ENCODE data around the gene TTC7B. TPM values are rescaled to one million over a fixed set of nuclear protein-coding genes. Genes with fewer than 3 reads are reported as not detected.

The TTC7B gene
- polyA plus RNA-seq, 1 donor from 2014 or later = 19.9 TPM

DNA sequence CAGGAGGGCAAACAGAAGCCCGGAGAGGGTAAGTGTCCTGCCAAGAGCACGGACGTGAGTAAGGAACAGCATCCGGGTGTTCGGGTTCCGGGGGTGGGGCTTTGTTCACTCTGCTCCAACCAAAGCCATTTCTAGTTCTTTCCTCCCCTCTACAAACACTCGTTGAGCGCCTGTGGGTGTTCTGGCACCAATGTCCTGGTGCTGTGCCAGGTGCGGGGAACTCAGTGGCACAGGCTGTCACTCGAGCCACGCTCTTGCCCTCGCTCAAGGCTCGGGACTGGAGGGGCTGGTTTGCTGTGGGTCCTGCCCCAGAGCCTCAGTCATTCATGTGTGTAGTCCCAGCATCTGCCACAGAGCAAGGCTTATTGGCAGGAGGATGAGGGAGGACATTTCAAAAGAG, 261.9 kb downstream of the TTC7B start:
- Histone ChIP-seq H3K9ac (ENCODE audit: low read length) (no peak overlapping the region), H3K9me3 (ENCODE audit: low read length) (no peaks in the 10 kb centered on the region), H3K4me3 (ENCODE audit: low read length) (no peak overlapping the region), H3K27me3 (ENCODE audit: insufficient read depth, low read depth, low read length) (no peaks in the 10 kb centered on the region), H3K36me3 (ENCODE audit: insufficient read depth, low read length) (no peaks in the 10 kb centered on the region), H4K20me1 (ENCODE audit: insufficient read depth) (no peaks in the 10 kb centered on the region), H3K27ac (ENCODE audit: low read length) (no peak overlapping the region), H3K79me2 (replicated peaks; ENCODE audit: insufficient read depth, low read length) (no peaks in the 10 kb centered on the region), H3K9me2 (ENCODE audit: insufficient read depth, low read length) (no peaks in the 10 kb centered on the region), H3K4me2 (ENCODE audit: low read length) (no peak overlapping the region), H3F3A (ENCODE audit: insufficient read depth, low read length, poor library complexity, severe bottlenecking) (no peaks in the 10 kb centered on the region), H2AFZ (ENCODE audit: low read depth, low read length) (no peak overlapping the region)
- TF ChIP-seq, protein P1, sequence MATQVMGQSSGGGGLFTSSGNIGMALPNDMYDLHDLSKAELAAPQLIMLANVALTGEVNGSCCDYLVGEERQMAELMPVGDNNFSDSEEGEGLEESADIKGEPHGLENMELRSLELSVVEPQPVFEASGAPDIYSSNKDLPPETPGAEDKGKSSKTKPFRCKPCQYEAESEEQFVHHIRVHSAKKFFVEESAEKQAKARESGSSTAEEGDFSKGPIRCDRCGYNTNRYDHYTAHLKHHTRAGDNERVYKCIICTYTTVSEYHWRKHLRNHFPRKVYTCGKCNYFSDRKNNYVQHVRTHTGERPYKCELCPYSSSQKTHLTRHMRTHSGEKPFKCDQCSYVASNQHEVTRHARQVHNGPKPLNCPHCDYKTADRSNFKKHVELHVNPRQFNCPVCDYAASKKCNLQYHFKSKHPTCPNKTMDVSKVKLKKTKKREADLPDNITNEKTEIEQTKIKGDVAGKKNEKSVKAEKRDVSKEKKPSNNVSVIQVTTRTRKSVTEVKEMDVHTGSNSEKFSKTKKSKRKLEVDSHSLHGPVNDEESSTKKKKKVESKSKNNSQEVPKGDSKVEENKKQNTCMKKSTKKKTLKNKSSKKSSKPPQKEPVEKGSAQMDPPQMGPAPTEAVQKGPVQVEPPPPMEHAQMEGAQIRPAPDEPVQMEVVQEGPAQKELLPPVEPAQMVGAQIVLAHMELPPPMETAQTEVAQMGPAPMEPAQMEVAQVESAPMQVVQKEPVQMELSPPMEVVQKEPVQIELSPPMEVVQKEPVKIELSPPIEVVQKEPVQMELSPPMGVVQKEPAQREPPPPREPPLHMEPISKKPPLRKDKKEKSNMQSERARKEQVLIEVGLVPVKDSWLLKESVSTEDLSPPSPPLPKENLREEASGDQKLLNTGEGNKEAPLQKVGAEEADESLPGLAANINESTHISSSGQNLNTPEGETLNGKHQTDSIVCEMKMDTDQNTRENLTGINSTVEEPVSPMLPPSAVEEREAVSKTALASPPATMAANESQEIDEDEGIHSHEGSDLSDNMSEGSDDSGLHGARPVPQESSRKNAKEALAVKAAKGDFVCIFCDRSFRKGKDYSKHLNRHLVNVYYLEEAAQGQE (IDR thresholded peaks at IDR 0.05; ENCODE audit: borderline replicate concordance) = no peak
- TF ChIP-seq EP300 (conservative IDR thresholded peaks at IDR 0.05; ENCODE audit: poor library complexity, severe bottlenecking) (no peak), POLR2AphosphoS5 (IDR thresholded peaks at IDR 0.05) (no peak), CTCF (IDR thresholded peaks at IDR 0.05; ENCODE audit: poor library complexity, severe bottlenecking) (no peak), TAF1 (IDR thresholded peaks at IDR 0.05; ENCODE audit: low read depth) (no peak), SMC3 (conservative IDR thresholded peaks at IDR 0.05; ENCODE audit: poor library complexity) (no peak), MXI1 (conservative IDR thresholded peaks at IDR 0.05; ENCODE audit: poor library complexity, severe bottlenecking) (no peak), RAD21 (conservative IDR thresholded peaks at IDR 0.05) (no peak), EZH2 (IDR thresholded peaks at IDR 0.05; ENCODE audit: borderline replicate concordance, insufficient read depth, low read length, poor library complexity, severe bottlenecking) (no peak)

GRCh38 chr14:90553921-90554336, 262.3 kb downstream of the TTC7B start:
- Histone ChIP-seq H3K4me3 (ENCODE audit: low read length) (no peak overlapping the region), H3K9me3 (ENCODE audit: low read length) (no peaks in the 10 kb centered on the region), H3K36me3 (ENCODE audit: insufficient read depth, low read length) (no peaks in the 10 kb centered on the region), H3K79me2 (replicated peaks; ENCODE audit: insufficient read depth, low read length) (no peaks in the 10 kb centered on the region), H3K9me2 (ENCODE audit: insufficient read depth, low read length) (no peaks in the 10 kb centered on the region), H3K9ac (ENCODE audit: low read length) (no peak overlapping the region), H2AFZ (ENCODE audit: low read depth, low read length) (no peak overlapping the region), H3K4me2 (ENCODE audit: low read length) (no peak overlapping the region), H4K20me1 (ENCODE audit: insufficient read depth) (no peaks in the 10 kb centered on the region), H3F3A (ENCODE audit: insufficient read depth, low read length, poor library complexity, severe bottlenecking) (no peaks in the 10 kb centered on the region), H3K27ac (ENCODE audit: low read length) (no peak overlapping the region), H3K27me3 (ENCODE audit: insufficient read depth, low read depth, low read length) (no peaks in the 10 kb centered on the region)
- TF ChIP-seq POLR2AphosphoS5 (IDR thresholded peaks at IDR 0.05) = no peak
- TF ChIP-seq EP300 (conservative IDR thresholded peaks at IDR 0.05; ENCODE audit: poor library complexity, severe bottlenecking) = no peak
- TF ChIP-seq MXI1 (conservative IDR thresholded peaks at IDR 0.05; ENCODE audit: poor library complexity, severe bottlenecking) = no peak
- TF ChIP-seq TAF1 (IDR thresholded peaks at IDR 0.05; ENCODE audit: low read depth) = no peak
- TF ChIP-seq EZH2 (IDR thresholded peaks at IDR 0.05; ENCODE audit: borderline replicate concordance, insufficient read depth, low read length, poor library complexity, severe bottlenecking) = no peak
- no peak for TF ChIP-seq CTCF (IDR thresholded peaks at IDR 0.05; ENCODE audit: poor library complexity, severe bottlenecking)
- no peak for TF ChIP-seq SMC3 (conservative IDR thresholded peaks at IDR 0.05; ENCODE audit: poor library complexity)
- TF ChIP-seq RAD21 (conservative IDR thresholded peaks at IDR 0.05) = no peak
- TF ChIP-seq, protein P1 (IDR thresholded peaks at IDR 0.05; ENCODE audit: borderline replicate concordance) = no peak
